ENCODE data around the gene ZNF436.

The ZNF436 gene

GRCh38 chr1:23405946-23406345 is 36.3 kb upstream of the ZNF436 start:
- H3K4me1 ChIP-seq (ENCODE audit: insufficient read depth, low read length, severe bottlenecking): peaks cover 4% of the 10 kb centered on the region
- no peaks in the 10 kb centered on the region for H4K20me1 ChIP-seq (ENCODE audit: insufficient read depth, low read length)
- H2AFZ ChIP-seq (ENCODE audit: low read length): no peak overlapping the region
- no peak overlapping the region for H3K27ac ChIP-seq (ENCODE audit: low read depth, low read length, poor library complexity, severe bottlenecking)
- no peaks in the 10 kb centered on the region for H3K9me2 ChIP-seq (ENCODE audit: low read depth, low read length)
- H3K9me3 ChIP-seq (ENCODE audit: low read length): no peaks in the 10 kb centered on the region
- H3F3A ChIP-seq (ENCODE audit: insufficient read depth, low read length): no peaks in the 10 kb centered on the region
- no peaks in the 10 kb centered on the region for H3K27me3 ChIP-seq (ENCODE audit: insufficient read depth, low read length)
- no peaks in the 10 kb centered on the region for H3K79me2 ChIP-seq (ENCODE audit: insufficient read depth, low read length)
- no peak overlapping the region for H3K9ac ChIP-seq (ENCODE audit: low read length)
- no peak overlapping the region for H3K4me3 ChIP-seq (ENCODE audit: low read depth, low read length, poor library complexity, severe bottlenecking)
- no peaks in the 10 kb centered on the region for H3K36me3 ChIP-seq (ENCODE audit: insufficient read depth, low read length)
- H3K4me2 ChIP-seq (ENCODE audit: low read length): no peak overlapping the region
- TF ChIP-seq EZH2 (IDR thresholded peaks at IDR 0.05; ENCODE audit: borderline replicate concordance, low read length) (no peak), CTCF (IDR thresholded peaks at IDR 0.05; ENCODE audit: low read length) (no peak)

- H3K9me2 ChIP-seq (ENCODE audit: low read depth, low read length): no peaks in the 10 kb centered on the region
- H3K27me3 ChIP-seq (ENCODE audit: insufficient read depth, low read length): no peaks in the 10 kb centered on the region
- no peak overlapping the region; the same call in 1 of the 2 replicates for H3K9ac ChIP-seq (ENCODE audit: low read length)
- H3K36me3 ChIP-seq (ENCODE audit: insufficient read depth, low read length): no peaks in the 10 kb centered on the region
- H3K4me2 ChIP-seq (ENCODE audit: low read length): peak overlapping the region; percentile 33; the same call in 1 of the 2 replicates
- no peak overlapping the region for H3K27ac ChIP-seq (ENCODE audit: low read depth, low read length, poor library complexity, severe bottlenecking)
- H2AFZ ChIP-seq (ENCODE audit: low read length): no peak overlapping the region
- H3K4me3 ChIP-seq (ENCODE audit: low read depth, low read length, poor library complexity, severe bottlenecking): no peak overlapping the region
- no peaks in the 10 kb centered on the region for H3K79me2 ChIP-seq (ENCODE audit: insufficient read depth, low read length)
- H3F3A ChIP-seq (ENCODE audit: insufficient read depth, low read length): no peaks in the 10 kb centered on the region
- TF ChIP-seq CTCF (IDR thresholded peaks at IDR 0.05; ENCODE audit: low read length) (peak; percentile 97), EZH2 (IDR thresholded peaks at IDR 0.05; ENCODE audit: borderline replicate concordance, low read length) (no peak)
- H3K9me3 ChIP-seq (ENCODE audit: low read length): no peaks in the 10 kb centered on the region
- H4K20me1 ChIP-seq (ENCODE audit: insufficient read depth, low read length): no peaks in the 10 kb centered on the region
- peaks cover 4% of the 10 kb centered on the region for H3K4me1 ChIP-seq (ENCODE audit: insufficient read depth, low read length, severe bottlenecking)
Measured at GRCh38 chr1:23403735-23404486, 34.3 kb upstream of the ZNF436 start.

- Histone ChIP-seq H3K27me3 (ENCODE audit: insufficient read depth, low read length) (no peaks in the 10 kb centered on the region), H3K36me3 (ENCODE audit: insufficient read depth, low read length) (no peaks in the 10 kb centered on the region), H3K9me2 (ENCODE audit: low read depth, low read length) (no peaks in the 10 kb centered on the region), H3K9ac (ENCODE audit: low read length) (no peak overlapping the region; the same call in 1 of the 2 replicates), H3K9me3 (ENCODE audit: low read length) (no peaks in the 10 kb centered on the region), H3K4me2 (ENCODE audit: low read length) (no peak overlapping the region), H3F3A (ENCODE audit: insufficient read depth, low read length) (no peaks in the 10 kb centered on the region), H3K27ac (ENCODE audit: low read depth, low read length, poor library complexity, severe bottlenecking) (no peak overlapping the region), H4K20me1 (ENCODE audit: insufficient read depth, low read length) (no peaks in the 10 kb centered on the region), H3K79me2 (ENCODE audit: insufficient read depth, low read length) (no peaks in the 10 kb centered on the region), H3K4me3 (ENCODE audit: low read depth, low read length, poor library complexity, severe bottlenecking) (no peak overlapping the region), H3K4me1 (ENCODE audit: insufficient read depth, low read length, severe bottlenecking) (peaks cover 4% of the 10 kb centered on the region), H2AFZ (ENCODE audit: low read length) (no peak overlapping the region)
- TF ChIP-seq EZH2 (IDR thresholded peaks at IDR 0.05; ENCODE audit: borderline replicate concordance, low read length): no peak
- no peak for TF ChIP-seq CTCF (IDR thresholded peaks at IDR 0.05; ENCODE audit: low read length)
Measured at GRCh38 chr1:23403355-23403734, 33.7 kb upstream of the ZNF436 start.

Measured in OCI-LY1 (cell line).